Spleen (tissue), 7 donors: ENCODE measurements around the gene NFIX.
A peak's percentile ranks its signal among the peaks of the same experiment; 100 is the strongest.

Source experiments
- CTCF ChIP-seq, 11 experiments: fragments of 200-600 bp in 7 of 11; fragments of 450-650 bp in 4 of 11; sonication (generic) in 4 of 11; IDR thresholded peaks in 8 of 11; conservative IDR thresholded peaks in 3 of 11; 1 replicate in 7 of 11; 2 replicates in 4 of 11; pipeline versions ENCODE4 v1.4.0 to v1.8.0; 2016 to 2021; ENCODE audit warnings: antibody characterized with exemption in 11 of 11, inconsistent platforms in 4 of 11, mild to moderate bottlenecking in 1 of 11
- POLR2A ChIP-seq, 3 donors: fragments of 450-650 bp; IDR thresholded peaks; one replicate each; pipeline ENCODE4 v1.5.1; 2017; ENCODE audit warnings: antibody characterized with exemption in 3 of 3, mild to moderate bottlenecking in 1 of 3
- POLR2AphosphoS5 ChIP-seq, 3 donors: sonication (generic); formaldehyde crosslinking; IDR thresholded peaks; one replicate each; pipeline ENCODE4 v1.5.1; 2017; ENCODE audit warnings: antibody characterized with exemption in 3 of 3
- donor health status: DM: no; HTN: no; CAD: no; lungs with moderate emphysema.
- donor health status: DM: no; HTN: no; CAD: no.
- donor health status: DM: no; HTN: no; CAD: no.

DNA sequence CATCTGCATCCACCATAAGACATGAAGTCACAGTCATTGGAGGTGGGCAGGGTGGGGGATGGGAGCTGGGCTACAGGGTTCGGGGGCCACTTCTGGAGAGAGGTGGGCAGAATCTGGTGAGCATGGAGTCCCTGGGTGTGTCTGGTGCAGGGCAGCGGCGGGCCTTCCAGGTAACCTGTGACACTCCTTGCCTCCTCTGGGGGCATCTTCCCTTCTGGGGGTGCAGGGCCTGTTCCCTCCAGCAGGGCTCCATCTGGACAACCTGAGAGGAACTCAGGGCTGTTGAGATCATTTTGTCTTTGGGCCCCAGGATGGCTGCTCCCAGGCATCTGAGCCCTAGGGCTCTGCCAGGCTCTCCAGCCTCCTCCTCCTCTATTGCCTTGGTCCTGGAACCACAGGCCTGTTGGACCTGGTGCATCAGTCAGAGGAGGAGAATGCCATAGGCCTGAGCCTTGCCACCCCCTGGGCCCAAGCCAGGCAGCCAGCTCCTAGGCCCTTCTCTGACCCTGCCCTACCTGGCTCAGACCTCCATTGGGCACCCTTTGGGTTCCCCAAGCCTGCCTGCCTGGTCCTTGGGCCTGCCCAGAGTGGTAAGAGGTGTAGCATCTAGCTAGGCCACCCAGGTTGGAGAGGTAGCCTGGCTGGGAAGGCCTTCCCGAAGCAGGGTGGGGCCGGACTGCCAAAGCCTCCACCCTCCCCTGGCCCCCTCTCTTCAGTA is 94.0 kb downstream of the NFIX start:
- peak in 2 of 11 experiments; percentile 15 to 24 for TF ChIP-seq CTCF (IDR thresholded peaks at IDR 0.05 in 8 of 11, conservative IDR thresholded peaks at IDR 0.05 in 3 of 11)
- no peak for TF ChIP-seq POLR2A (IDR thresholded peaks at IDR 0.05)
- TF ChIP-seq POLR2AphosphoS5 (IDR thresholded peaks at IDR 0.05), result no peak
